SK-N-SH (cell line): Measurements from ENCODE around the gene RND3. TPM values are rescaled to one million over a fixed set of nuclear protein-coding genes. Genes with fewer than 3 reads are reported as not detected.

Experiments used
- CTCF ChIA-PET: fragments of 300-600, 350-600 bp; formaldehyde crosslinking; extraction: SDS; loops from one replicate; lab custom pipeline; 2021; lab: Yijun Ruan, JAX
- POLR2A ChIA-PET: fragments of 350-600 bp; sonication (Branson Sonifier 250); formaldehyde crosslinking; extraction: SDS; loops from one replicate; lab custom pipeline; 2020; ENCODE audit warnings: antibody characterized with exemption, inconsistent platforms; lab: Yijun Ruan, JAX
- DNase-seq: peaks from one replicate; pipeline ENCODE4 v3.0.0; 2012
- H2AFZ ChIP-seq: fragments of 200-600 bp; sonication (generic); 2 replicates; pipeline ENCODE4 v1.8.1; 2016; ENCODE audit warnings: antibody characterized with exemption, mild to moderate bottlenecking, low read depth
- H3F3A ChIP-seq: fragments of 200-600 bp; sonication (generic); replicated peaks from 2 replicates; pipeline ENCODE3; 2016; ENCODE audit warnings: antibody characterized with exemption, mild to moderate bottlenecking; ENCODE audit not compliant: insufficient read depth
- H3K27ac ChIP-seq, 2 experiments: fragments of 200-500 bp in 1 of 2; fragments of 200-600 bp in 1 of 2; sonication (Bioruptor generic) in 1 of 2; sonication (generic), shearing (Covaris generic) in 1 of 2; 2 replicates each; pipeline versions ENCODE4 v1.5.1 to v1.6.1; 2014 to 2016; ENCODE audit warnings: low read depth in 2 of 2, inconsistent platforms in 1 of 2, low read length in 1 of 2, mild to moderate bottlenecking in 1 of 2, mixed read lengths in 1 of 2
- H3K27me3 ChIP-seq: fragments of 200-600 bp; sonication (generic), shearing (Covaris generic); 2 replicates; pipeline ENCODE4 v1.6.1; 2016; ENCODE audit warnings: mixed run types; ENCODE audit not compliant: insufficient read depth
- H3K36me3 ChIP-seq, 2 experiments: fragments of 200-500 bp in 1 of 2; fragments of 200-600 bp in 1 of 2; sonication (Bioruptor generic) in 1 of 2; sonication (generic) in 1 of 2; replicated peaks in 1 of 2; 2 replicates each; pipeline versions ENCODE3 to v1.5.1; 2014 to 2016; ENCODE audit warnings: low read length in 1 of 2, mild to moderate bottlenecking in 1 of 2; ENCODE audit not compliant: insufficient read depth in 2 of 2, control insufficient read depth in 1 of 2
- H3K4me1 ChIP-seq, 2 experiments: fragments of 200-500 bp in 1 of 2; fragments of 200-600 bp in 1 of 2; sonication (Bioruptor generic) in 1 of 2; sonication (generic), shearing (Covaris generic) in 1 of 2; 2 replicates each; pipeline versions ENCODE4 v1.5.1 to v1.6.1; 2014 to 2016; ENCODE audit warnings: low read depth in 1 of 2, low read length in 1 of 2, mixed run types in 1 of 2; ENCODE audit not compliant: insufficient read depth in 2 of 2, control insufficient read depth in 1 of 2
- H3K4me2 ChIP-seq: fragments of 200-600 bp; sonication (generic), shearing (Covaris generic); 2 replicates; pipeline ENCODE4 v1.6.1; 2017; ENCODE audit warnings: mixed run types
- H3K4me3 ChIP-seq, 2 experiments: fragments of 200-500 bp in 1 of 2; fragments of 200-600 bp in 1 of 2; sonication (Bioruptor generic) in 1 of 2; sonication (generic), shearing (Covaris generic) in 1 of 2; 2 replicates each; pipeline versions ENCODE4 v1.5.1 to v1.8.1; 2014 to 2016; ENCODE audit warnings: low read depth in 2 of 2, inconsistent platforms in 1 of 2, low read length in 1 of 2, mild to moderate bottlenecking in 1 of 2, mixed read lengths in 1 of 2, moderate library complexity in 1 of 2
- H3K79me2 ChIP-seq: fragments of 200-600 bp; sonication (generic); 2 replicates; pipeline ENCODE4 v1.8.1; 2017; ENCODE audit warnings: mild to moderate bottlenecking; ENCODE audit not compliant: insufficient read depth
- H3K9ac ChIP-seq: fragments of 200-600 bp; sonication (generic); 2 replicates; pipeline ENCODE4 v1.6.1; 2017; ENCODE audit warnings: mixed run types
- H3K9me2 ChIP-seq: fragments of 200-600 bp; sonication (generic); 2 replicates; pipeline ENCODE4 v1.6.1; 2017; ENCODE audit warnings: mixed run types
- H3K9me3 ChIP-seq: fragments of 200-600 bp; sonication (generic); 2 replicates; pipeline ENCODE4 v1.6.1; 2017; ENCODE audit warnings: mixed run types, mild to moderate bottlenecking, moderate library complexity
- H4K20me1 ChIP-seq: fragments of 200-600 bp; sonication (generic); 2 replicates; pipeline ENCODE4 v1.6.1; 2017; ENCODE audit warnings: mild to moderate bottlenecking, mixed run types; ENCODE audit not compliant: insufficient read depth
- ELF1 ChIP-seq: IDR thresholded peaks from 2 replicates; pipeline ENCODE4 v1.4.0; 2012
- EP300 ChIP-seq, 2 experiments: IDR thresholded peaks; 2 replicates each; pipeline versions ENCODE4 v1.4.0 to v1.6.1; 2012; ENCODE audit warnings: borderline replicate concordance in 1 of 2, low read depth in 1 of 2, low read length in 1 of 2
- EZH2phosphoT487 ChIP-seq: fragments of 200-600 bp; sonication (generic); IDR thresholded peaks from 2 replicates; pipeline ENCODE4 v1.6.1; 2017; ENCODE audit warnings: low read depth, mixed run types, mild to moderate bottlenecking, antibody characterized with exemption, moderate library complexity, borderline replicate concordance
- FOSL2 ChIP-seq: IDR thresholded peaks from 2 replicates; pipeline ENCODE4 v1.4.0; 2012; ENCODE audit warnings: low read depth, mild to moderate bottlenecking, moderate library complexity, borderline replicate concordance
- FOXJ3 ChIP-seq: sonication (generic); formaldehyde crosslinking; IDR thresholded peaks from 2 replicates; pipeline ENCODE4 v1.5.1; 2020; ENCODE audit warnings: mild to moderate bottlenecking, missing genetic modification reagents
- FOXM1 ChIP-seq: IDR thresholded peaks from 2 replicates; pipeline ENCODE4 v1.4.0; 2012; ENCODE audit warnings: low read depth, mild to moderate bottlenecking
- GABPA ChIP-seq: IDR thresholded peaks from 2 replicates; pipeline ENCODE4 v1.4.0; 2012; ENCODE audit warnings: low read depth, mild to moderate bottlenecking
- GATA2 ChIP-seq: sonication (generic); formaldehyde crosslinking; IDR thresholded peaks from 2 replicates; pipeline ENCODE4 v1.5.0; 2020; ENCODE audit warnings: mild to moderate bottlenecking, missing genetic modification reagents
- JUND ChIP-seq: IDR thresholded peaks from 2 replicates; pipeline ENCODE4 v1.4.0; 2012
- MEF2A ChIP-seq: IDR thresholded peaks from 2 replicates; pipeline ENCODE4 v1.4.0; 2012; ENCODE audit warnings: low read depth, borderline replicate concordance
- MXI1 ChIP-seq: IDR thresholded peaks from 2 replicates; pipeline ENCODE4 v1.6.1; 2012; ENCODE audit warnings: mild to moderate bottlenecking, low read depth, low read length, improper control_type of control experiment
- POLR2AphosphoS5 ChIP-seq: IDR thresholded peaks from 2 replicates; pipeline ENCODE4 v1.6.1; 2012; ENCODE audit warnings: low read depth, low read length
- RAD21 ChIP-seq: IDR thresholded peaks from 2 replicates; pipeline ENCODE4 v1.6.1; 2012; ENCODE audit warnings: mild to moderate bottlenecking, low read length
- RCOR1 ChIP-seq: fragments of 150-350 bp; IDR thresholded peaks from 2 replicates; pipeline ENCODE4 v1.6.1; 2017; ENCODE audit warnings: antibody characterized with exemption, low read length
- RFX5 ChIP-seq: IDR thresholded peaks from 2 replicates; pipeline ENCODE4 v1.6.1; 2012; ENCODE audit warnings: mild to moderate bottlenecking, improper control_type of control experiment, low read length
- SIN3A ChIP-seq: IDR thresholded peaks from 2 replicates; pipeline ENCODE4 v1.6.1; 2012; ENCODE audit warnings: low read depth, mild to moderate bottlenecking, low read length, moderate library complexity, borderline replicate concordance
- SMC3 ChIP-seq: IDR thresholded peaks from 2 replicates; pipeline ENCODE4 v1.6.1; 2012; ENCODE audit warnings: low read depth, low read length, improper control_type of control experiment
- TCF12 ChIP-seq: IDR thresholded peaks from 2 replicates; pipeline ENCODE4 v1.4.0; 2012
- TEAD4 ChIP-seq: IDR thresholded peaks from 2 replicates; pipeline ENCODE4 v1.4.0; 2012; ENCODE audit warnings: mild to moderate bottlenecking, borderline replicate concordance; ENCODE audit not compliant: insufficient read depth
- polyA plus RNA-seq, 3 experiments: library from polyadenylated mRNA; depleted of rRNA; stranded (reverse); fragments of >200 nt; gene quantifications; 2 replicates each; pipeline ENCODE4 v1.2.3, GENCODE V29; 2012
- TF ChIP-seq, protein P1 (sequence below): IDR thresholded peaks from 2 replicates; pipeline ENCODE4 v1.6.1; 2012; ENCODE audit warnings: mild to moderate bottlenecking, low read depth, low read length, moderate library complexity
- TF ChIP-seq, protein P2 (sequence below): fragments of 150-350 bp; IDR thresholded peaks from 2 replicates; pipeline ENCODE4 v1.6.1; 2017; ENCODE audit warnings: antibody characterized with exemption, low read length, low read depth, borderline replicate concordance
- TF ChIP-seq, protein P3 (sequence below): fragments of 200-600 bp; sonication (generic); IDR thresholded peaks from 2 replicates; pipeline ENCODE4 v1.6.1; 2017; ENCODE audit warnings: antibody characterized with exemption, mild to moderate bottlenecking, moderate library complexity
- TF ChIP-seq, protein P4 (sequence below): IDR thresholded peaks from 2 replicates; pipeline ENCODE4 v1.4.0; 2012; ENCODE audit warnings: low read depth
- TF ChIP-seq, protein P5 (sequence below): IDR thresholded peaks from 2 replicates; pipeline ENCODE4 v1.4.0; 2012; ENCODE audit warnings: low read depth, borderline replicate concordance
- TF ChIP-seq, protein P6 (sequence below): fragments of 150-350 bp; IDR thresholded peaks from 2 replicates; pipeline ENCODE4 v1.6.1; 2016; ENCODE audit warnings: mild to moderate bottlenecking, low read depth, low read length

Gene RND3
- polyA plus RNA-seq, 1 of the 3 experiments (the other 2 are of a cell fraction) = 49.7 TPM

DNA sequence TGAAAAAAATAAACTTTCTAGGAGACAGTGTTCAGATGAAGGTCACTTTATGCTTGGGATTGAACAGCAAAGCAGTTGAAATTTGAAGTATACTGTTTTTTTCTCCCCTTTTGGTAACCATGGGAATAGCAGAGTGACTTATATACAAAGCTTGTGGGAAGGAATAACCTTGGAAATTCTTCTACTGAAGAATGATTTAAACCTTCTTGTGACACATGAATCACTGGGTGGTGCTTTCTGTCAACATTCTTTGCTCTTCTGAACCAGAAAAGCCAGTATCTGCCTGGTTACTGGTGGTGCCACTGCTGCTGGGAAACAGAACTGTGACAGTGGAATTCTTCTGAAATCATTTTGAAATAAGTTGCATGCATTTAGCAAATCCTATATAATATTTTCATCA, 39.4 kb upstream of the RND3 start:
- no peaks in the 10 kb centered on the region for H3K27me3 ChIP-seq
- no peak overlapping the region for H2AFZ ChIP-seq
- H3K4me1 ChIP-seq = peaks cover 0 to 18% of the 10 kb centered on the region in 2 experiments; a peak in 3 of 4 replicates
- H3K79me2 ChIP-seq = no peaks in the 10 kb centered on the region
- peak overlapping the region; percentile 32; the same call in 1 of the 2 replicates for H3K4me2 ChIP-seq
- no peaks in the 10 kb centered on the region for H3K9me2 ChIP-seq
- no peak overlapping the region for H3K4me3 ChIP-seq
- H3K36me3 ChIP-seq = no peaks in the 10 kb centered on the region
- POLR2A ChIA-PET = no interaction called here
- H3F3A ChIP-seq = peaks cover 20% of the 10 kb centered on the region
- peak overlapping the region; percentile 69 for H3K9ac ChIP-seq
- CTCF ChIA-PET = no interaction called here
- H4K20me1 ChIP-seq = no peaks in the 10 kb centered on the region
- no peak for DNase-seq
- H3K27ac ChIP-seq = peak overlapping the region; percentile 53 to 95; a peak in 3 of 4 replicates
- no peaks in the 10 kb centered on the region for H3K9me3 ChIP-seq
- peak; percentile 7; the same call in 1 of the 2 replicates for TF ChIP-seq ELF1
- peak; percentile 82 for TF ChIP-seq RFX5
- no peak for TF ChIP-seq MEF2A
- TF ChIP-seq TCF12 = peak; percentile 92
- TF ChIP-seq, protein P1, sequence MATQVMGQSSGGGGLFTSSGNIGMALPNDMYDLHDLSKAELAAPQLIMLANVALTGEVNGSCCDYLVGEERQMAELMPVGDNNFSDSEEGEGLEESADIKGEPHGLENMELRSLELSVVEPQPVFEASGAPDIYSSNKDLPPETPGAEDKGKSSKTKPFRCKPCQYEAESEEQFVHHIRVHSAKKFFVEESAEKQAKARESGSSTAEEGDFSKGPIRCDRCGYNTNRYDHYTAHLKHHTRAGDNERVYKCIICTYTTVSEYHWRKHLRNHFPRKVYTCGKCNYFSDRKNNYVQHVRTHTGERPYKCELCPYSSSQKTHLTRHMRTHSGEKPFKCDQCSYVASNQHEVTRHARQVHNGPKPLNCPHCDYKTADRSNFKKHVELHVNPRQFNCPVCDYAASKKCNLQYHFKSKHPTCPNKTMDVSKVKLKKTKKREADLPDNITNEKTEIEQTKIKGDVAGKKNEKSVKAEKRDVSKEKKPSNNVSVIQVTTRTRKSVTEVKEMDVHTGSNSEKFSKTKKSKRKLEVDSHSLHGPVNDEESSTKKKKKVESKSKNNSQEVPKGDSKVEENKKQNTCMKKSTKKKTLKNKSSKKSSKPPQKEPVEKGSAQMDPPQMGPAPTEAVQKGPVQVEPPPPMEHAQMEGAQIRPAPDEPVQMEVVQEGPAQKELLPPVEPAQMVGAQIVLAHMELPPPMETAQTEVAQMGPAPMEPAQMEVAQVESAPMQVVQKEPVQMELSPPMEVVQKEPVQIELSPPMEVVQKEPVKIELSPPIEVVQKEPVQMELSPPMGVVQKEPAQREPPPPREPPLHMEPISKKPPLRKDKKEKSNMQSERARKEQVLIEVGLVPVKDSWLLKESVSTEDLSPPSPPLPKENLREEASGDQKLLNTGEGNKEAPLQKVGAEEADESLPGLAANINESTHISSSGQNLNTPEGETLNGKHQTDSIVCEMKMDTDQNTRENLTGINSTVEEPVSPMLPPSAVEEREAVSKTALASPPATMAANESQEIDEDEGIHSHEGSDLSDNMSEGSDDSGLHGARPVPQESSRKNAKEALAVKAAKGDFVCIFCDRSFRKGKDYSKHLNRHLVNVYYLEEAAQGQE = no peak
- TF ChIP-seq, protein P2, sequence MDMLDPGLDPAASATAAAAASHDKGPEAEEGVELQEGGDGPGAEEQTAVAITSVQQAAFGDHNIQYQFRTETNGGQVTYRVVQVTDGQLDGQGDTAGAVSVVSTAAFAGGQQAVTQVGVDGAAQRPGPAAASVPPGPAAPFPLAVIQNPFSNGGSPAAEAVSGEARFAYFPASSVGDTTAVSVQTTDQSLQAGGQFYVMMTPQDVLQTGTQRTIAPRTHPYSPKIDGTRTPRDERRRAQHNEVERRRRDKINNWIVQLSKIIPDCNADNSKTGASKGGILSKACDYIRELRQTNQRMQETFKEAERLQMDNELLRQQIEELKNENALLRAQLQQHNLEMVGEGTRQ = no peak
- peak; percentile 84 for TF ChIP-seq FOSL2
- TF ChIP-seq SMC3 = no peak
- TF ChIP-seq, protein P3, sequence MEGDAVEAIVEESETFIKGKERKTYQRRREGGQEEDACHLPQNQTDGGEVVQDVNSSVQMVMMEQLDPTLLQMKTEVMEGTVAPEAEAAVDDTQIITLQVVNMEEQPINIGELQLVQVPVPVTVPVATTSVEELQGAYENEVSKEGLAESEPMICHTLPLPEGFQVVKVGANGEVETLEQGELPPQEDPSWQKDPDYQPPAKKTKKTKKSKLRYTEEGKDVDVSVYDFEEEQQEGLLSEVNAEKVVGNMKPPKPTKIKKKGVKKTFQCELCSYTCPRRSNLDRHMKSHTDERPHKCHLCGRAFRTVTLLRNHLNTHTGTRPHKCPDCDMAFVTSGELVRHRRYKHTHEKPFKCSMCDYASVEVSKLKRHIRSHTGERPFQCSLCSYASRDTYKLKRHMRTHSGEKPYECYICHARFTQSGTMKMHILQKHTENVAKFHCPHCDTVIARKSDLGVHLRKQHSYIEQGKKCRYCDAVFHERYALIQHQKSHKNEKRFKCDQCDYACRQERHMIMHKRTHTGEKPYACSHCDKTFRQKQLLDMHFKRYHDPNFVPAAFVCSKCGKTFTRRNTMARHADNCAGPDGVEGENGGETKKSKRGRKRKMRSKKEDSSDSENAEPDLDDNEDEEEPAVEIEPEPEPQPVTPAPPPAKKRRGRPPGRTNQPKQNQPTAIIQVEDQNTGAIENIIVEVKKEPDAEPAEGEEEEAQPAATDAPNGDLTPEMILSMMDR = no peak
- TF ChIP-seq, protein P4, sequence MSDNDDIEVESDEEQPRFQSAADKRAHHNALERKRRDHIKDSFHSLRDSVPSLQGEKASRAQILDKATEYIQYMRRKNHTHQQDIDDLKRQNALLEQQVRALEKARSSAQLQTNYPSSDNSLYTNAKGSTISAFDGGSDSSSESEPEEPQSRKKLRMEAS = peak; percentile 53; the same call in 1 of the 2 replicates
- peak in 1 of 2 experiments; percentile 91; a peak in 2 of 4 replicates for TF ChIP-seq EP300 (IDR thresholded peaks at IDR 0.05; ENCODE audit: borderline replicate concordance in 1 of 2, low read depth in 1 of 2, low read length in 1 of 2)
- no peak for TF ChIP-seq RCOR1
- TF ChIP-seq FOXJ3 (CRISPR knock-in tag) = no peak
- peak; percentile 50; the same call in 1 of the 2 replicates for TF ChIP-seq FOXM1
- peak; percentile 87 for TF ChIP-seq JUND
- 0 out of 2 replicates have a peak, but pooled peaks have one; percentile 13 for TF ChIP-seq RAD21
- TF ChIP-seq, protein P5, sequence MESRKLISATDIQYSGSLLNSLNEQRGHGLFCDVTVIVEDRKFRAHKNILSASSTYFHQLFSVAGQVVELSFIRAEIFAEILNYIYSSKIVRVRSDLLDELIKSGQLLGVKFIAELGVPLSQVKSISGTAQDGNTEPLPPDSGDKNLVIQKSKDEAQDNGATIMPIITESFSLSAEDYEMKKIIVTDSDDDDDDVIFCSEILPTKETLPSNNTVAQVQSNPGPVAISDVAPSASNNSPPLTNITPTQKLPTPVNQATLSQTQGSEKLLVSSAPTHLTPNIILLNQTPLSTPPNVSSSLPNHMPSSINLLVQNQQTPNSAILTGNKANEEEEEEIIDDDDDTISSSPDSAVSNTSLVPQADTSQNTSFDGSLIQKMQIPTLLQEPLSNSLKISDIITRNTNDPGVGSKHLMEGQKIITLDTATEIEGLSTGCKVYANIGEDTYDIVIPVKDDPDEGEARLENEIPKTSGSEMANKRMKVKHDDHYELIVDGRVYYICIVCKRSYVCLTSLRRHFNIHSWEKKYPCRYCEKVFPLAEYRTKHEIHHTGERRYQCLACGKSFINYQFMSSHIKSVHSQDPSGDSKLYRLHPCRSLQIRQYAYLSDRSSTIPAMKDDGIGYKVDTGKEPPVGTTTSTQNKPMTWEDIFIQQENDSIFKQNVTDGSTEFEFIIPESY = 0 out of 2 replicates have a peak, but pooled peaks have one; percentile 42
- TF ChIP-seq, protein P6, sequence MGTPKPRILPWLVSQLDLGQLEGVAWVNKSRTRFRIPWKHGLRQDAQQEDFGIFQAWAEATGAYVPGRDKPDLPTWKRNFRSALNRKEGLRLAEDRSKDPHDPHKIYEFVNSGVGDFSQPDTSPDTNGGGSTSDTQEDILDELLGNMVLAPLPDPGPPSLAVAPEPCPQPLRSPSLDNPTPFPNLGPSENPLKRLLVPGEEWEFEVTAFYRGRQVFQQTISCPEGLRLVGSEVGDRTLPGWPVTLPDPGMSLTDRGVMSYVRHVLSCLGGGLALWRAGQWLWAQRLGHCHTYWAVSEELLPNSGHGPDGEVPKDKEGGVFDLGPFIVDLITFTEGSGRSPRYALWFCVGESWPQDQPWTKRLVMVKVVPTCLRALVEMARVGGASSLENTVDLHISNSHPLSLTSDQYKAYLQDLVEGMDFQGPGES = no peak
- peak; percentile 92 for TF ChIP-seq TEAD4
- peak; percentile 80 for TF ChIP-seq SIN3A
- no peak for TF ChIP-seq MXI1
- TF ChIP-seq EZH2phosphoT487 = no peak
- TF ChIP-seq GATA2 (CRISPR knock-in tag) = no peak
- peak; percentile 72; the same call in 1 of the 2 replicates for TF ChIP-seq POLR2AphosphoS5
- TF ChIP-seq GABPA = no peak
